AG08395 (cell line): ENCODE data around the gene XCL1.

Source experiments
- DNase-seq: peaks from one replicate; pipeline ENCODE4 v3.0.0; 2012; ENCODE audit warnings: mixed read lengths, low spot score

The XCL1 gene

GRCh38 chr1:168605443-168605842, 29.0 kb downstream of the XCL1 start:
- DNase-seq, result no peak

GRCh38 chr1:168606096-168606495, 29.7 kb downstream of the XCL1 start:
- no peak for DNase-seq

GRCh38 chr1:168607872-168608428, 31.5 kb downstream of the XCL1 start:
- no peak for DNase-seq

- DNase-seq, result peak; percentile 33
Measured at GRCh38 chr1:168608796-168609715, 32.7 kb downstream of the XCL1 start.

- DNase-seq, result no peak
Measured at GRCh38 chr1:168609741-168610510, 33.5 kb downstream of the XCL1 start.

- no peak for DNase-seq
Measured at GRCh38 chr1:168613038-168613451, 36.6 kb downstream of the XCL1 start.

- DNase-seq, result no peak
Measured at GRCh38 chr1:168613691-168614231, 37.4 kb downstream of the XCL1 start.

GRCh38 chr1:168614235-168614634, 37.8 kb downstream of the XCL1 start:
- no peak for DNase-seq

GRCh38 chr1:168615965-168616364, 39.6 kb downstream of the XCL1 start:
- no peak for DNase-seq

GRCh38 chr1:168617974-168618750, 41.8 kb downstream of the XCL1 start:
- no peak for DNase-seq

GRCh38 chr1:168618886-168619285, 42.5 kb downstream of the XCL1 start:
- DNase-seq, result no peak

GRCh38 chr1:168621356-168621755, 45.0 kb downstream of the XCL1 start:
- DNase-seq, result peak; percentile 61

- peak; percentile 80 for DNase-seq
Measured at GRCh38 chr1:168623003-168623828, 46.8 kb downstream of the XCL1 start.

- no peak for DNase-seq
Measured at GRCh38 chr1:168623831-168624230, 47.4 kb downstream of the XCL1 start.

- DNase-seq, result no peak
Measured at GRCh38 chr1:168626326-168626725, 49.9 kb downstream of the XCL1 start.

- no peak for DNase-seq
Measured at GRCh38 chr1:168627370-168627769, 51.0 kb downstream of the XCL1 start.

- DNase-seq, result peak; percentile 65
Measured at GRCh38 chr1:168628807-168629206, 52.4 kb downstream of the XCL1 start.

GRCh38 chr1:168629466-168629865, 53.1 kb downstream of the XCL1 start:
- no peak for DNase-seq
